GM12878 (cell line): ENCODE results near the gene ARHGAP9. TPM values are rescaled to one million over a fixed set of nuclear protein-coding genes. Genes with fewer than 3 reads are reported as not detected.

Experiments used
- ATAC-seq: fragments of 200-7000 bp; cut with Tn5 transposase; 3 replicates; pipeline ENCODE4 v1.9.1; 2020; ENCODE audit warnings: mild to moderate bottlenecking, moderate library complexity
- BruUV-seq: library from RNA; stranded (reverse); fragments of 400-500 nt; replicated peaks from 2 replicates; lab custom pipeline; 2021; lab: Mats Ljungman, UMichigan
- CTCF ChIA-PET: fragments of 300-600 bp; sonication (Branson Sonifier 250); formaldehyde crosslinking; extraction: SDS; loops from one replicate; lab custom pipeline; 2021; ENCODE audit warnings: inconsistent platforms; lab: Yijun Ruan, JAX
- POLR2A ChIA-PET: fragments of 350-600 bp; formaldehyde crosslinking; extraction: SDS; loops from one replicate; lab custom pipeline; 2021; ENCODE audit warnings: inconsistent platforms; lab: Charles Lee
- RAD21 ChIA-PET: fragments of 300-600 bp; sonication (Branson Sonifier 250); formaldehyde crosslinking; loops from one replicate; lab custom pipeline; 2023; ENCODE audit warnings: antibody characterized with exemption; ENCODE audit not compliant: unreplicated experiment; lab: Charles Lee
- SMC1A ChIA-PET: fragments of 300-600 bp; sonication (Branson Sonifier 250); formaldehyde crosslinking; loops from one replicate; lab custom pipeline; 2023; ENCODE audit not compliant: unreplicated experiment, uncharacterized antibody; lab: Charles Lee
- DNase-seq: peaks from one replicate; pipeline ENCODE4 v3.0.0-alpha.2; 2011; ENCODE audit warnings: low read depth, low spot score
- FAIRE-seq: peaks from 3 replicates; lab custom pipeline; 2011; peaks lifted over from hg19 to GRCh38; lab: Jason Lieb, UNC
- H2AFZ ChIP-seq: 2 replicates; pipeline ENCODE4 v1.6.0; 2011; ENCODE audit warnings: low read depth, low read length, control low read depth; ENCODE audit not compliant: control insufficient read depth
- H3K27ac ChIP-seq: 2 replicates; pipeline ENCODE4 v1.5.1; 2011; ENCODE audit warnings: control low read depth; ENCODE audit not compliant: control insufficient read depth, insufficient read depth
- H3K27me3 ChIP-seq, 2 experiments: replicated peaks in 1 of 2; 2 replicates each; pipeline versions ENCODE4 v1.6.0 to v1.6.1; 2011; ENCODE audit warnings: low read length in 1 of 2; ENCODE audit not compliant: control insufficient read depth in 2 of 2, insufficient read depth in 2 of 2
- H3K36me3 ChIP-seq, 2 experiments: 2 replicates each; pipeline ENCODE4 v1.5.1; 2011; ENCODE audit warnings: low read length in 1 of 2; ENCODE audit not compliant: control insufficient read depth in 2 of 2, insufficient read depth in 2 of 2
- H3K4me1 ChIP-seq: 2 replicates; pipeline ENCODE4 v1.6.1; 2011; ENCODE audit warnings: mild to moderate bottlenecking, low read length, moderate library complexity, mixed read lengths; ENCODE audit not compliant: control insufficient read depth, insufficient read depth
- H3K4me2 ChIP-seq: 2 replicates; pipeline ENCODE4 v1.6.0; 2011; ENCODE audit warnings: control low read depth; ENCODE audit not compliant: control insufficient read depth, insufficient read depth
- H3K4me3 ChIP-seq: fragments of 200-600 bp; sonication (generic); 2 replicates; pipeline ENCODE4 v1.5.1; 2016
- H3K79me2 ChIP-seq: 2 replicates; pipeline ENCODE4 v1.6.0; 2011; ENCODE audit warnings: low read length; ENCODE audit not compliant: control insufficient read depth, insufficient read depth
- H3K9ac ChIP-seq: 2 replicates; pipeline ENCODE4 v1.8.0; 2011; ENCODE audit warnings: low read length, control low read depth, mixed read lengths; ENCODE audit not compliant: control insufficient read depth, insufficient read depth
- H3K9me3 ChIP-seq: replicated peaks from 3 replicates; pipeline ENCODE4 v1.5.1; 2011; ENCODE audit warnings: mild to moderate bottlenecking, low read length; ENCODE audit not compliant: control insufficient read depth, insufficient read depth
- H4K20me1 ChIP-seq: 2 replicates; pipeline ENCODE4 v1.6.0; 2011; ENCODE audit not compliant: control insufficient read depth, insufficient read depth
- ATF2 ChIP-seq: IDR thresholded peaks from 2 replicates; pipeline ENCODE4 v1.6.1; 2012; ENCODE audit warnings: low read length, inconsistent platforms
- BCL11A ChIP-seq: IDR thresholded peaks from 2 replicates; pipeline ENCODE4 v1.6.1; 2011; ENCODE audit warnings: low read depth, low read length
- BRCA1 ChIP-seq: IDR thresholded peaks from 2 replicates; pipeline ENCODE4 v1.6.1; 2011; ENCODE audit warnings: low read depth, low read length, improper control_type of control experiment
- CBX3 ChIP-seq: fragments of 200-600 bp; sonication (generic); IDR thresholded peaks from 2 replicates; pipeline ENCODE4 v1.6.1; 2016; ENCODE audit warnings: low read depth, borderline replicate concordance
- HDAC2 ChIP-seq: fragments of 200-600 bp; sonication (generic); IDR thresholded peaks from 2 replicates; pipeline ENCODE4 v1.6.1; 2017
- HDGF ChIP-seq: fragments of 450-650 bp; IDR thresholded peaks from 2 replicates; pipeline ENCODE4 v1.6.1; 2016; ENCODE audit warnings: antibody characterized with exemption
- POLR2AphosphoS5 ChIP-seq: IDR thresholded peaks from 2 replicates; pipeline ENCODE4 v1.6.1; 2011; ENCODE audit warnings: mild to moderate bottlenecking, low read length, inconsistent platforms
- RAD51 ChIP-seq: fragments of 450-650 bp; IDR thresholded peaks from 2 replicates; pipeline ENCODE4 v1.6.1; 2016; ENCODE audit warnings: moderate library complexity, mild to moderate bottlenecking, inconsistent platforms
- SMC3 ChIP-seq: IDR thresholded peaks from 2 replicates; pipeline ENCODE4 v1.6.1; 2011; ENCODE audit warnings: low read length, improper control_type of control experiment, borderline replicate concordance
- STAT3 ChIP-seq: IDR thresholded peaks from 2 replicates; pipeline ENCODE4 v1.6.1; 2011; ENCODE audit warnings: low read depth, low read length, improper control_type of control experiment
- SUPT20H ChIP-seq: IDR thresholded peaks from 2 replicates; pipeline ENCODE4 v1.6.1; 2011; ENCODE audit warnings: low read depth, mild to moderate bottlenecking, low read length, moderate library complexity, borderline replicate concordance; ENCODE audit not compliant: control insufficient read depth
- SUZ12 ChIP-seq: fragments of 200-600 bp; sonication (generic); IDR thresholded peaks from one replicate; pipeline ENCODE4 v1.6.1; 2018; ENCODE audit warnings: antibody characterized with exemption, mild to moderate bottlenecking; ENCODE audit not compliant: unreplicated experiment
- ZZZ3 ChIP-seq: IDR thresholded peaks from 2 replicates; pipeline ENCODE4 v1.6.1; 2011; ENCODE audit warnings: low read depth; ENCODE audit not compliant: control insufficient read depth, insufficient read length
- WGBS: methylation state at CpG from one replicate; pipeline ENCODE4 v1.1.6; 2016; ENCODE audit warnings: low lambda C conversion rate; ENCODE audit not compliant: insufficient replicate concordance, insufficient coverage; ENCODE audit errors: missing lambda C conversion rate; 5-methylcytosine and 5-hydroxymethylcytosine counted together
- in situ Hi-C: fragments of 300-500 bp; cut with MboI; formaldehyde crosslinking; loops from 9 replicates; pipeline ENCODE4 v1.14.3; 2018; ENCODE audit warnings: mixed read lengths
- intact Hi-C: fragments of 100-400 bp; cut with micrococcal nuclease; formaldehyde crosslinking; loops from one replicate; pipeline ENCODE4 v1.14.2; 2022; ENCODE audit not compliant: unreplicated experiment
- polyA plus RNA-seq, 11 experiments: library from polyadenylated mRNA; depleted of rRNA in 4 of 11; unstranded in 6 of 11; stranded (reverse) in 5 of 11; fragments of >200 nt; fragmentation: Nextera tagmentation in 4 of 11; fragmentation: Illumina TruSeq in 1 of 11; extraction: Ambion mirVana in 4 of 11; extraction: Trizol in 1 of 11; gene quantifications; 1 replicate in 1 of 11; 2 replicates in 10 of 11; pipeline versions ENCODE4 v1.2.1 to v1.2.3, GENCODE V29; 2011 to 2016; ENCODE audit warnings: inconsistent platforms in 2 of 11, missing spikeins in 2 of 11, low read depth in 1 of 11
- total RNA-seq, 4 experiments: library from RNA; depleted of rRNA in 3 of 4; stranded (reverse); fragments of >200 nt in 3 of 4; fragmentation: Illumina TruSeq in 1 of 4; extraction: Trizol in 1 of 4; gene quantifications; 2 replicates each; pipeline versions ENCODE4 v1.2.1 to v1.2.3, GENCODE V29; 2013 to 2021
- TF ChIP-seq, protein P1 (sequence below): fragments of 450-650 bp; conservative IDR thresholded peaks from 2 replicates; pipeline ENCODE4 v1.6.1; 2017; ENCODE audit warnings: mild to moderate bottlenecking, moderate library complexity
- TF ChIP-seq, protein P2 (sequence below): fragments of 450-650 bp; IDR thresholded peaks from 2 replicates; pipeline ENCODE4 v1.6.1; 2017; ENCODE audit warnings: borderline replicate concordance

ARHGAP9 gene
- total and polyA plus RNA-seq, 10 of the 15 experiments (the other 5 are each of a cell fraction or from before 2014, with no cell fraction given): 19.5 to 102 (median 76.8) TPM

- TF ChIP-seq, protein P1, sequence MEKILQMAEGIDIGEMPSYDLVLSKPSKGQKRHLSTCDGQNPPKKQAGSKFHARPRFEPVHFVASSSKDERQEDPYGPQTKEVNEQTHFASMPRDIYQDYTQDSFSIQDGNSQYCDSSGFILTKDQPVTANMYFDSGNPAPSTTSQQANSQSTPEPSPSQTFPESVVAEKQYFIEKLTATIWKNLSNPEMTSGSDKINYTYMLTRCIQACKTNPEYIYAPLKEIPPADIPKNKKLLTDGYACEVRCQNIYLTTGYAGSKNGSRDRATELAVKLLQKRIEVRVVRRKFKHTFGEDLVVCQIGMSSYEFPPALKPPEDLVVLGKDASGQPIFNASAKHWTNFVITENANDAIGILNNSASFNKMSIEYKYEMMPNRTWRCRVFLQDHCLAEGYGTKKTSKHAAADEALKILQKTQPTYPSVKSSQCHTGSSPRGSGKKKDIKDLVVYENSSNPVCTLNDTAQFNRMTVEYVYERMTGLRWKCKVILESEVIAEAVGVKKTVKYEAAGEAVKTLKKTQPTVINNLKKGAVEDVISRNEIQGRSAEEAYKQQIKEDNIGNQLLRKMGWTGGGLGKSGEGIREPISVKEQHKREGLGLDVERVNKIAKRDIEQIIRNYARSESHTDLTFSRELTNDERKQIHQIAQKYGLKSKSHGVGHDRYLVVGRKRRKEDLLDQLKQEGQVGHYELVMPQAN: no peak
- TF ChIP-seq SMC3: no peak
- no peak for TF ChIP-seq CBX3
- peak; percentile 53; the same call in 1 of the 2 replicates for TF ChIP-seq POLR2AphosphoS5
- TF ChIP-seq SUPT20H: no peak
Measured at GRCh38 chr12:57479376-57480115, at the start of gene ARHGAP9 (continued).

- 97% methylated on average over 8 of the region's 10 CpGs for WGBS
- Histone ChIP-seq H3K9ac (no peak overlapping the region), H3K4me1 (peaks cover 10% of the 10 kb centered on the region; the same call in 1 of the 2 replicates), H3K27me3 (no peaks in the 10 kb centered on the region), H3K4me2 (no peak overlapping the region), H3K36me3 (peaks cover 23 to 39% of the 10 kb centered on the region in 2 experiments), H2AFZ (no peak overlapping the region), H3K9me3 (no peaks in the 10 kb centered on the region), H3K79me2 (peaks cover 11% of the 10 kb centered on the region), H3K27ac (no peak overlapping the region), H3K4me3 (no peak overlapping the region), H4K20me1 (no peaks in the 10 kb centered on the region)
- no peak for TF ChIP-seq ZZZ3
- TF ChIP-seq SMC3: no peak
- no peak for TF ChIP-seq RAD51
- no peak for TF ChIP-seq STAT3
- TF ChIP-seq HDGF: no peak
- TF ChIP-seq HDAC2: no peak
- TF ChIP-seq, protein P2, sequence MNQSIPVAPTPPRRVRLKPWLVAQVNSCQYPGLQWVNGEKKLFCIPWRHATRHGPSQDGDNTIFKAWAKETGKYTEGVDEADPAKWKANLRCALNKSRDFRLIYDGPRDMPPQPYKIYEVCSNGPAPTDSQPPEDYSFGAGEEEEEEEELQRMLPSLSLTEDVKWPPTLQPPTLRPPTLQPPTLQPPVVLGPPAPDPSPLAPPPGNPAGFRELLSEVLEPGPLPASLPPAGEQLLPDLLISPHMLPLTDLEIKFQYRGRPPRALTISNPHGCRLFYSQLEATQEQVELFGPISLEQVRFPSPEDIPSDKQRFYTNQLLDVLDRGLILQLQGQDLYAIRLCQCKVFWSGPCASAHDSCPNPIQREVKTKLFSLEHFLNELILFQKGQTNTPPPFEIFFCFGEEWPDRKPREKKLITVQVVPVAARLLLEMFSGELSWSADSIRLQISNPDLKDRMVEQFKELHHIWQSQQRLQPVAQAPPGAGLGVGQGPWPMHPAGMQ: no peak
- TF ChIP-seq ATF2: no peak
- no peak for TF ChIP-seq BRCA1
- TF ChIP-seq SUPT20H: no peak
- TF ChIP-seq BCL11A: no peak
- TF ChIP-seq SUZ12: no peak
- ATAC-seq (no peak), DNase-seq (no peak), FAIRE-seq (no peak)
- in situ Hi-C loops (no loop called here), intact Hi-C loops (no loop called here)
- ChIA-PET POLR2A (interaction anchor here (0.6 to 1.5 kb wide), 3 partner anchors 11 to 74 kb away, joined by 3 to 4 read pairs (median 3); partner anchors contain the start of gene INHBE), SMC1A (no interaction called here), RAD21 (no interaction called here), CTCF (no interaction called here)
- no TSS peak for BruUV-seq
Measured at GRCh38 chr12:57528831-57529555, 49.3 kb upstream of the ARHGAP9 start.
